ENCODE data around the gene POLR2A. TPM values are rescaled to one million over a fixed set of nuclear protein-coding genes. Genes with fewer than 3 reads are reported as not detected.
A peak's percentile ranks its signal among the peaks of the same experiment; 100 is the strongest.

The POLR2A gene
- total RNA-seq, 1 donor from 2014 or later, result 32.7 TPM

DNA sequence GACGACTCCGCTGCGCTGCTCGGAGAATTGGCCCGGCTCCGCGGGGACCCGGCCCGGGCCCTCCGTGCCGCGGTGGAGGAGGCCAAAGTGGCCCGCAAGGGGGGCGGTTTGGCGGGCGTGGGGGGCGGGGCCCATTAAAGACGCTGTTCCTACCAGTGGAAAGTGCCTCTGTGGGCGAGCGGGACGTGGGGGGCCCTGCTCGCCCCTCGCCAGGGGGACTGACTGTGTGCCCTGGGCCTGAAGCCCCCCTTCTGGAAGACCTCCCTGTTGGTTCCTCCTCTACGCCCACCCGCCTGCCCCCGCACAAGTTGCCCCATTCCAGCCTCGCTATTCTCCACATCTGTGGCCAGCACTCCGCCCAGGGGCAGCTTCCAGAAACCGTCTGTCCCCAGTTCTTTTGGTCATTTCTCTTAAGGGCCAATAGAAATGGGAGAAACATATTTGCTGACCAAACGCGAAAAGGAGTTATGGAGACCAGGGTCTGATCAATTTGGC is 46.8 kb upstream of the POLR2A start:
- DNase-seq (ENCODE audit: low spot score), result no peak
- peak overlapping the region; percentile 93 for H3K4me2 ChIP-seq
- peak overlapping the region; percentile 42 for H3K27ac Mint-ChIP-seq
- no peaks in the 10 kb centered on the region for H3K36me3 Mint-ChIP-seq
- H3K36me3 ChIP-seq, result no peaks in the 10 kb centered on the region
- H3F3A ChIP-seq (ENCODE audit: low read depth), result peaks cover 43% of the 10 kb centered on the region
- H3K27ac ChIP-seq, result no peak overlapping the region
- H3K27me3 ChIP-seq, result peaks cover 58% of the 10 kb centered on the region
- peak overlapping the region; percentile 72 for H2AFZ ChIP-seq (replicated peaks)
- peak overlapping the region; percentile 89 for H3K4me3 Mint-ChIP-seq
- H3K4me1 Mint-ChIP-seq, result peaks cover 43% of the 10 kb centered on the region
- no peaks in the 10 kb centered on the region for H3K79me2 ChIP-seq (ENCODE audit: low read depth)
- peaks cover 20% of the 10 kb centered on the region for H3K4me1 ChIP-seq
- H3K9me3 Mint-ChIP-seq, result no peaks in the 10 kb centered on the region
- peaks cover 38% of the 10 kb centered on the region for H3K27me3 Mint-ChIP-seq (ENCODE audit: insufficient read depth, low read depth)
- peak overlapping the region; percentile 74 for H3K4me3 ChIP-seq
- no peak overlapping the region for H3K9ac ChIP-seq
- no peaks in the 10 kb centered on the region for H3K9me3 ChIP-seq (ENCODE audit: low read depth)
- no peaks in the 10 kb centered on the region for H4K20me1 ChIP-seq (ENCODE audit: low read depth)
- TF ChIP-seq CTCF (IDR thresholded peaks at IDR 0.05) (no peak), EZH2phosphoT487 (IDR thresholded peaks at IDR 0.05) (no peak), EZH2 (IDR thresholded peaks at IDR 0.05) (no peak)

GRCh38 chr17:7437950-7438614 is 46.1 kb upstream of the POLR2A start:
- Histone ChIP-seq H3K9ac (no peak overlapping the region), H2AFZ (replicated peaks) (peak overlapping the region; percentile 84), H3K4me3 (peak overlapping the region; percentile 74), H3K36me3 (no peaks in the 10 kb centered on the region), H3K27me3 (peaks cover 61% of the 10 kb centered on the region), H3K79me2 (ENCODE audit: low read depth) (no peaks in the 10 kb centered on the region), H4K20me1 (ENCODE audit: low read depth) (no peaks in the 10 kb centered on the region), H3F3A (ENCODE audit: low read depth) (peaks cover 43% of the 10 kb centered on the region), H3K27ac (no peak overlapping the region), H3K9me3 (ENCODE audit: low read depth) (no peaks in the 10 kb centered on the region), H3K4me1 (peaks cover 20% of the 10 kb centered on the region), H3K4me2 (peak overlapping the region; percentile 93)
- Mint-ChIP-seq H3K36me3 (no peaks in the 10 kb centered on the region), H3K4me1 (peaks cover 44% of the 10 kb centered on the region), H3K9me3 (no peaks in the 10 kb centered on the region), H3K4me3 (peak overlapping the region; percentile 89), H3K27me3 (ENCODE audit: insufficient read depth, low read depth) (peaks cover 38% of the 10 kb centered on the region), H3K27ac (peak overlapping the region; percentile 42)
- TF ChIP-seq EZH2phosphoT487 (IDR thresholded peaks at IDR 0.05) (peak; percentile 84), EZH2 (IDR thresholded peaks at IDR 0.05) (peak; percentile 90), CTCF (IDR thresholded peaks at IDR 0.05) (no peak)
- DNase-seq (ENCODE audit: low spot score), result peak; percentile 88

DNA sequence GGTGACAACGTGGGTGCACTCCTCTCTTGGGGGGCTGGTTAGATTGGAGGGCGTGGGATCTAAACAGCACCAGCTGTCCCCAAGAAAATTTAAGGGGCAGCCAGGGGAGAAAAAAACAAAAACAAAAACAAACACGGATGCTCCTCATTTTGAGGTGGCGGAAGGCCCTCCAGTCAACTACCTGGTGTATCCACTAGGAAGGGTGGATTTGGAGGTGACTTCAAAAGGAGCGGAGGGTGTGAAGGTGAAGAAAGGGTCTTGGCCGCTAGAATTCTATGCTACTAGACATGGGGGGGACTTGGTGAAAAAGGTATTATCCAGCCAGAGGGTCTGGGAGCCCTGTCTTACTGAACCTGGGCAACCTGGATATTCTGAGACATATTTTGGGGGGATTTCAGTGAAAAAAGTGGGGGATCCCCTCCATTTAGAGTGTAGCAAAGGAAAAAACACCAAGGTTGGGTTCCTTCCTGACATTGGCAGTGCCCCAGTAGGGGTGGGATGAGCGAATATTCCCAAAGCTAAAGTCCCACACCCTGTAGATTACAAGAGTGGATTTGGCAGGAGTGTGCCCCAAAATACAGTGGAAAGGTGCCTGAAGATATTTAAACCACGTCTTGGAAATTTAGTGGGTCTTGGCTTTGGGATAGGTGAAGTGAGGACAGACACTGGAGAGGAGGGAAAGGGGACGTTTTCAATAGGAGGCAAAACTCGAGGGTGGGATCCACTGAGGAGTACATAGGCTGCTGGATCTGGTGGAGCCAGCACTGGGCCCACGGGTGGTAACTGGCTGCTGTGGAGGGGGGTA is 45.3 kb upstream of the POLR2A start:
- H3K9me3 Mint-ChIP-seq, result no peaks in the 10 kb centered on the region
- peak overlapping the region; percentile 74 for H3K4me3 ChIP-seq
- H3F3A ChIP-seq (ENCODE audit: low read depth), result peaks cover 43% of the 10 kb centered on the region
- H3K36me3 ChIP-seq, result no peaks in the 10 kb centered on the region
- no peak for DNase-seq (ENCODE audit: low spot score)
- H3K27me3 Mint-ChIP-seq (ENCODE audit: insufficient read depth, low read depth), result peaks cover 38% of the 10 kb centered on the region
- no peak overlapping the region for H3K27ac ChIP-seq
- H2AFZ ChIP-seq (replicated peaks), result no peak overlapping the region
- H4K20me1 ChIP-seq (ENCODE audit: low read depth), result no peaks in the 10 kb centered on the region
- H3K36me3 Mint-ChIP-seq, result no peaks in the 10 kb centered on the region
- H3K4me1 Mint-ChIP-seq, result peaks cover 46% of the 10 kb centered on the region
- no peaks in the 10 kb centered on the region for H3K9me3 ChIP-seq (ENCODE audit: low read depth)
- H3K27ac Mint-ChIP-seq, result peak overlapping the region; percentile 60
- peaks cover 62% of the 10 kb centered on the region for H3K27me3 ChIP-seq
- H3K9ac ChIP-seq, result no peak overlapping the region
- H3K4me1 ChIP-seq, result peaks cover 20% of the 10 kb centered on the region
- H3K4me2 ChIP-seq, result peak overlapping the region; percentile 93
- peak overlapping the region; percentile 89 for H3K4me3 Mint-ChIP-seq
- H3K79me2 ChIP-seq (ENCODE audit: low read depth), result no peaks in the 10 kb centered on the region
- TF ChIP-seq CTCF (IDR thresholded peaks at IDR 0.05) (no peak), EZH2phosphoT487 (IDR thresholded peaks at IDR 0.05) (peak; percentile 79), EZH2 (IDR thresholded peaks at IDR 0.05) (peak; percentile 80)

Data from neural progenitor cell (in vitro differentiated cells).